ENCODE data around the gene LRBA. TPM values are rescaled to one million over a fixed set of nuclear protein-coding genes. Genes with fewer than 3 reads are reported as not detected.
A peak's percentile ranks its signal among the peaks of the same experiment; 100 is the strongest.

Gene LRBA
- total RNA-seq, 1 donor from 2014 or later, result 68.0 TPM

- Histone ChIP-seq H3K27ac (no peak overlapping the region), H3K4me1 (no peaks in the 10 kb centered on the region), H3K27me3 (no peaks in the 10 kb centered on the region), H3K9me3 (no peaks in the 10 kb centered on the region), H3K4me3 (no peak overlapping the region), H3K36me3 (no peaks in the 10 kb centered on the region)
- intact Hi-C loops (cut with DNase I), result no loop called here
- TF ChIP-seq CTCF (IDR thresholded peaks at IDR 0.05) (no peak), POLR2A (IDR thresholded peaks at IDR 0.05) (no peak), POLR2AphosphoS5 (IDR thresholded peaks at IDR 0.05; ENCODE audit: insufficient read depth in 1 of 2, low read depth in 1 of 2) (no peak)
- no peak for DNase-seq (ENCODE audit: extremely low spot score in 2 of 2)
Observed at GRCh38 chr4:151025759-151026158, 10.7 kb upstream of the LRBA start.

GRCh38 chr4:151022586-151022985 lies 7.5 kb upstream of the LRBA start:
- Histone ChIP-seq H3K27ac (no peak overlapping the region), H3K27me3 (no peaks in the 10 kb centered on the region), H3K4me1 (no peaks in the 10 kb centered on the region), H3K4me3 (no peak overlapping the region), H3K9me3 (no peaks in the 10 kb centered on the region), H3K36me3 (no peaks in the 10 kb centered on the region)
- DNase-seq (ENCODE audit: extremely low spot score in 2 of 2), result no peak
- TF ChIP-seq POLR2A (IDR thresholded peaks at IDR 0.05) (no peak), CTCF (IDR thresholded peaks at IDR 0.05) (no peak), POLR2AphosphoS5 (IDR thresholded peaks at IDR 0.05; ENCODE audit: insufficient read depth in 1 of 2, low read depth in 1 of 2) (no peak)
- intact Hi-C loops (cut with DNase I), result no loop called here

GRCh38 chr4:151021637-151022334 lies 6.7 kb upstream of the LRBA start:
- intact Hi-C loops (cut with DNase I), result no loop called here
- Histone ChIP-seq H3K4me3 (no peak overlapping the region), H3K9me3 (no peaks in the 10 kb centered on the region), H3K4me1 (no peaks in the 10 kb centered on the region), H3K27me3 (no peaks in the 10 kb centered on the region), H3K36me3 (no peaks in the 10 kb centered on the region), H3K27ac (no peak overlapping the region)
- DNase-seq (ENCODE audit: extremely low spot score in 2 of 2), result no peak
- TF ChIP-seq CTCF (IDR thresholded peaks at IDR 0.05) (no peak), POLR2AphosphoS5 (IDR thresholded peaks at IDR 0.05; ENCODE audit: insufficient read depth in 1 of 2, low read depth in 1 of 2) (no peak), POLR2A (IDR thresholded peaks at IDR 0.05) (no peak)

GRCh38 chr4:151015459-151016347 lies 619 bp upstream of the LRBA start:
- TF ChIP-seq POLR2AphosphoS5 (IDR thresholded peaks at IDR 0.05; ENCODE audit: insufficient read depth in 1 of 2, low read depth in 1 of 2), result peak in 1 of 2 donors; percentile 55
- TF ChIP-seq CTCF (IDR thresholded peaks at IDR 0.05), result no peak
- peak in 1 of 2 donors; percentile 66 for TF ChIP-seq POLR2A (IDR thresholded peaks at IDR 0.05)
- DNase-seq (ENCODE audit: extremely low spot score in 2 of 2), result peak in 1 of 2 donors; percentile 90
- intact Hi-C loops (cut with DNase I), result no loop called here
- Histone ChIP-seq H3K9me3 (no peaks in the 10 kb centered on the region), H3K4me1 (peaks cover 21% of the 10 kb centered on the region), H3K27ac (peak overlapping the region; percentile 98), H3K4me3 (peak overlapping the region; percentile 78 to 100), H3K27me3 (no peaks in the 10 kb centered on the region), H3K36me3 (no peaks in the 10 kb centered on the region)
